Tibial nerve (tissue), 3 donors: ENCODE data around the gene TEX22.

Experiments
- EP300 ChIP-seq, 2 donors: sonication (generic); formaldehyde crosslinking; IDR thresholded peaks; one replicate each; pipeline ENCODE4 v1.6.1; 2017; ENCODE audit warnings: antibody characterized with exemption in 2 of 2, mild to moderate bottlenecking in 1 of 2
- POLR2A ChIP-seq, 2 donors: fragments of 450-650 bp; IDR thresholded peaks; one replicate each; pipeline ENCODE4 v1.6.1; 2017; ENCODE audit warnings: antibody characterized with exemption in 2 of 2, mild to moderate bottlenecking in 2 of 2, moderate library complexity in 2 of 2

GRCh38 chr14:105355850-105356604, 42.3 kb upstream of the TEX22 start:
- TF ChIP-seq EP300 (IDR thresholded peaks at IDR 0.05): no peak
- TF ChIP-seq POLR2A (IDR thresholded peaks at IDR 0.05): no peak
